Limb (tissue), 2 donors: ENCODE data around the gene SLC6A20.
A peak's percentile ranks its signal among the peaks of the same experiment; 100 is the strongest.

Source experiments
- DNase-seq, 2 donors: peaks; one replicate each; pipeline ENCODE4 v3.0.0-alpha.2; 2016; ENCODE audit errors: extremely low spot score in 2 of 2

SLC6A20 gene

GRCh38 chr3:45795882-45796765, at the start of gene SLC6A20:
Gene SLC6A20, minus strand, starts transcription at chr3:45796536. Its CDS starts 117 bp downstream, at chr3:45796419.
- peak in 1 of 2 donors; percentile 48 for DNase-seq

GRCh38 chr3:45844616-45845015, 48.3 kb upstream of the SLC6A20 start:
- no peak for DNase-seq

DNA sequence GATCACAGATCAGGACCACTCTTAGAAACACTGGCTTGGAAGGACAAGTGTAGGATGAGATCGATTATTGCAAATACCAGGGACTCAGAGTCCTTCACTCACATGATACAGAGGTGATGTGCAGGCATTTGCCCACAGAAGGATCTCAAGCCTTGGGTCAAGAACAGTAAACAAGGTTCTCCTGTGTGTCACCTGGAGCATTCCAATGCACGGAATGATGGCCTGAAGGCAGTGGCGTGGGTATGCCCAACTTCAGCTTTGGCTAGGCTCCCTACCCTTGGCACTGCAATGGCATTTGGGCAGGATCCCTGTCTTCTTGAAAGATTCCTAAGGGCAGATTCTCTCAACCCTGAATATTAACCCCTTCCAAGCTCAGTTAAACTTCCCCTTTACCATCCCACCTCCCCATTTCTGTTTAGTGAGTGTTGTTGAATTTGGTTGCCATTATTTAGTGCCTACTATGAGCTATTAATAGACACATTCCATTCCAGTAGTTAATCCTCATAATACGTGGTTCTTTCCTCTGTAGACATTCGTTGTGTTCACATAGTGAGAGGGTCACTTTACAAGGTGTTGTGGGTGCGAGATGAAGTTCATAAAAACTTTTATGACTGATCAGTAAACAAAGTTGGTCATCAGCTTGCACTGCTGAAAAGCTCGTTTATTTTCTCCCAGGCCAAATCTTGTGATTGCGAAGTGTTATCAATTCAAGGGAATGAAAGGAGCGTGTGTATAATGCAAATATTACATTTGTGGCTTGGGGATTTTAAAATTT, 46.7 kb upstream of the SLC6A20 start:
- DNase-seq, result no peak

GRCh38 chr3:45841757-45842491, 45.6 kb upstream of the SLC6A20 start, which contains the start of gene LZTFL1:
Gene LZTFL1, minus strand, starts transcription at chr3:45842119. Its CDS starts 128 bp downstream, at chr3:45841991.
- peak; percentile 92 to 95 for DNase-seq

- DNase-seq, result no peak
Observed at GRCh38 chr3:45841420-45841756, 45.1 kb upstream of the SLC6A20 start.

- DNase-seq, result no peak
Observed at GRCh38 chr3:45838466-45838865, 42.1 kb upstream of the SLC6A20 start.

- no peak for DNase-seq
Observed at GRCh38 chr3:45832699-45833098, 36.4 kb upstream of the SLC6A20 start.

GRCh38 chr3:45830121-45830520, 33.8 kb upstream of the SLC6A20 start:
- DNase-seq, result no peak

- no peak for DNase-seq
Observed at GRCh38 chr3:45826908-45827307, 30.6 kb upstream of the SLC6A20 start.

DNA sequence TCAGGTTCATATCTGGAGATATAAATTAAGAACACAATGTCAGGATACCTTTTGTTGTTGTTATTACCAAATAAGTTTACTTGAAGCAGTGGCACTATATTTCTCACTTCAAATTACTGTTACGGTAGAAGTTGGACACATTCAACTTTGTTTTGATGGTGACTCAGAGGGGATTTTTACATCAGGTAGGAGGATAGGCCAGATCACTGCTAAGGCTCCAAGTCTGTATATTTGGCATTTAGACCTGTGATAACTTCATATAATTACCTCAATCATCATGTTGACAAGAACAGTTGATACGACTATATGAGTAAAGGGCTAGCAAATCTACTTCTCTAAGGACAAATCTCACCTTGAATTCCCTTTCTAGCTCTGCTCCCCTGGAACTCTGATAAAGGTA, 30.0 kb upstream of the SLC6A20 start:
- DNase-seq, result no peak

DNA sequence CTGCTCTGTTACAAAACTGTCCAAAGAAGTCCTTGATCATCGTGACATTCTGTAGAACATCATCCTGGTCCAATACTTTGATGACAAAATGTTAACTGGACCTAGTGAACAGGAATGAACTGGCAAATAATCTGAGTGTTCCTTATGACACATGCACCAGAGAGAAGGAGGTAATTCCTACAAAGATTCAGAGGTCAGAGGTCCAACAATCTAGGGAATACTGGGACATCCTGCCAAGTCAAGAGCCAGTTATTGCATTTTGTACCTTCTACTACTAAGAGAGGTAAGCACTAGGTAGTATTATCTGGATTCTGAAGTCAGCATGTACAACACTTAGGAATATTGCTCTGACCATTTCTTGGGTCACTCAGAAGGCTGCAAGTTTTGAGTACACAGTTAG, 24.8 kb upstream of the SLC6A20 start:
- no peak for DNase-seq

- DNase-seq, result no peak
Observed at GRCh38 chr3:45819543-45819942, 23.2 kb upstream of the SLC6A20 start.

DNA sequence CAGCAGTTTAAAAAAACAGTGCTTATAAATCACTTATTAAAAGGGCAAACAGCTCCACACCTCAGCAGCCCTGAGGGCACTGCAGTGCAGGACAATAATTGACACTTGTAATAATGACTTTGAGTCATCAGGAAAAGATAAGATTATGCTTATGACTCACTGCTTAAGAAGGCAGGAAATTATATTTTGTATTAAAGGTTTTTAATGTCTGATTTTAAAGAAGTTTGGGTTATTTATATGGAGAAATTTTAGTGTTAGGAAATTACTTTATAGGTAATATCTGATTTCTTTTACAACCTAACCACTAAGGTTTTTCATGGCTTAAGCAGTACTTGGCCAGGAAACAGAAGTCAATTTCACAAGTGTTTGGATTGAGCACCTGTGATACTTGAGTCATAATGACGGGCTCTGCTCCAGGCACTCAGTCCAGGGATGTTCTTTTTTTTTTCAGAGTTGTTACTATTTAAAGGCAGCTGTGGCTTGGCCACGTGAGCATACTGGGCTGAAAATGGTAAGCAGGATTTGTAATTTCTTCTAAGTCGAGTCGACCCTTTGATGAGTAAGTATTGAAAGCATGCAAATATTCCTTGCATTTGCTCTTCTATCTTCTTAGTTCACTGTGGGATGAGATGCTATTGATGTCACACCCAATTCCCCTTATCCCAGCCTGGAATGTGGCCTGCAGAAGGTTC, 21.6 kb upstream of the SLC6A20 start:
- DNase-seq, result peak in 1 of 2 donors; percentile 43

GRCh38 chr3:45816544-45816943, 20.2 kb upstream of the SLC6A20 start:
- no peak for DNase-seq

DNA sequence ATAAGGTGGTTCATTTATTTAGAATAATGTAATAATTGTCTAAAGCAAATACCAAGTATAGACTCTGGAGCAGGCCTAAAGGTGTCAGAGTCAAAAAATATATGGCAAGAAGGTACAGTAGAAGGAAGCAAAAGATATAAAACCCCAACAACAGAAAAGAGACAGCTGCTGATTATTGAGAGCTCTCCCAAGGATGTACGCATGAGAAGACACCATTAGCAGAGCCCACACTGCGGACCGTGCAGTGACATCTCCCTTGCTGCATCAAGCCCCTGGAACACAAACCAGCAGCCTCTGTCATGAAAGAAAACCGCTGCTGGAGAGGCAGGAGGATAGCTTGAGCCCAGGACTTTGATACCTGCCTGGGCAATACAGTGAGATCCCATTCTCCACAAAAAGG, 18.0 kb upstream of the SLC6A20 start:
- DNase-seq, result no peak

GRCh38 chr3:45807681-45808540, 11.6 kb upstream of the SLC6A20 start:
- DNase-seq, result no peak

GRCh38 chr3:45807133-45807532, 10.8 kb upstream of the SLC6A20 start:
- no peak for DNase-seq

DNA sequence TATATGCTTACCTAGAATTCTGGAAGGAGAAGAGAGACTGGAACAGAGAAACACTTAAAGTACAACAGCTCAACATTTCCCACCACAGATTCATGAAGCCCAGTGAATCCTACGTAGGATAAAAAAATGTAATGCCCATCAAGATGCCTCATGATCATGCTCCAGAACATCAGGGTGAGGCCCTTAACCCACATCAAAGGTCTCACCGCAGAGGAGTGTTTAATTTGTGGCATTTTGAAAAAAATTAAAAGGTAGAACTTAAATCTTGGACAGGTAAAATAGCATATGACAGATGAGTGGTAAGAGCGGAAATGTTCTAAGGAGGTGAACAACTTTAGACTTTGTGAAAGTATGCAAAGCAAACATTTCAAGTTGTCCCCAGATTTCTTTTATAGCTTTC, 9.7 kb upstream of the SLC6A20 start:
- no peak for DNase-seq

GRCh38 chr3:45803252-45803935, 7.1 kb upstream of the SLC6A20 start:
- no peak for DNase-seq

DNA sequence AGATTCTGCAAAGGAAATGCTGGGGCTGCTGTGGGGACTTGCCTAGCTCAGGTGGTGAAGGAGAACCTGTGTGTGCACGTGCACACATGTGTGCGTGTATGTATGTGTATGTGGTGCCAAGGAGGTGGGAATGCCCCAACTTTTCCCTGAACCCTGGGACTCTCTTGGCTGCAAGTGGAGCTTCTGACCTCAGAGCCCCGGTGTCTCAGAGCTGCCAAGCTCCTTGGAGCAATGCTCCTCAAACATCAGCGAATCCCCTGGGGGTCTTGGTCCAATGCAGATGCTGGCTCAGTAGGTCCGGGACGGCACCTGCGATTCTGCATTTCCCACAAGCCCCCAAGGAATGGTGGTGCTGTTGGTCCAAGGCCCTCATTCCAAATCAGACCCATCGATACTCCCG, 5.8 kb upstream of the SLC6A20 start:
- no peak for DNase-seq
